Endothelial cell of umbilical vein (primary cell): ENCODE results near the gene DNAH9. TPM values are rescaled to one million over a fixed set of nuclear protein-coding genes. Genes with fewer than 3 reads are reported as not detected.

Source experiments
- BruUV-seq: library from RNA; stranded (reverse); fragments of 400-500 nt; replicated peaks from 2 replicates; lab custom pipeline; 2021; lab: Mats Ljungman, UMichigan
- CTCF ChIA-PET: fragments of 300-600, 350-600 bp; sonication (Branson Sonifier 250); formaldehyde crosslinking; loops from one replicate; lab custom pipeline; 2021; ENCODE audit warnings: antibody characterized with exemption, inconsistent platforms; lab: Charles Lee
- POLR2A ChIA-PET: fragments of 300-600, 350-600 bp; sonication (Branson Sonifier 250); formaldehyde crosslinking; loops from one replicate; lab custom pipeline; 2021; ENCODE audit warnings: antibody characterized with exemption, inconsistent platforms; lab: Charles Lee
- DNase-seq: peaks from one replicate; pipeline ENCODE4 v3.0.0-alpha.2; 2011; ENCODE audit warnings: low read depth, low spot score
- FAIRE-seq: peaks from 2 replicates; lab custom pipeline; 2011; peaks lifted over from hg19 to GRCh38; lab: Jason Lieb, UNC
- H2AFZ ChIP-seq: 2 replicates; pipeline ENCODE4 v1.6.0; 2012; ENCODE audit warnings: low read depth, low read length, control low read depth, inconsistent platforms
- H3K27ac ChIP-seq: 2 replicates; pipeline ENCODE4 v1.5.1; 2011; ENCODE audit warnings: low read depth, mild to moderate bottlenecking, control low read depth, low read length, moderate library complexity; ENCODE audit not compliant: insufficient read depth
- H3K27me3 ChIP-seq, 2 experiments: 2 replicates each; pipeline versions ENCODE4 v1.6.0 to v1.6.1; 2011; ENCODE audit warnings: low read length in 2 of 2, mixed read lengths in 1 of 2; ENCODE audit not compliant: control insufficient read depth in 2 of 2, insufficient read depth in 2 of 2
- H3K36me3 ChIP-seq, 2 experiments: 2 replicates in 1 of 2; 3 replicates in 1 of 2; pipeline ENCODE4 v1.5.1; 2011; ENCODE audit warnings: low read length in 2 of 2, mild to moderate bottlenecking in 1 of 2, moderate library complexity in 1 of 2; ENCODE audit not compliant: control insufficient read depth in 2 of 2, insufficient read depth in 2 of 2; ENCODE audit errors: extremely low read depth in 1 of 2
- H3K4me1 ChIP-seq: 3 replicates; pipeline ENCODE4 v1.5.1; 2011; ENCODE audit warnings: mild to moderate bottlenecking, low read length; ENCODE audit not compliant: control insufficient read depth, insufficient read depth; ENCODE audit errors: extremely low read depth
- H3K4me2 ChIP-seq: 2 replicates; pipeline ENCODE4 v1.6.1; 2011; ENCODE audit warnings: low read length, control low read depth, mixed read lengths; ENCODE audit not compliant: insufficient read depth
- H3K4me3 ChIP-seq, 3 experiments: fragments of 200-600 bp in 1 of 3; sonication (generic), shearing (Covaris generic) in 1 of 3; replicated peaks in 1 of 3; 2 replicates each; pipeline ENCODE4 v1.5.1; 2011 to 2016; ENCODE audit warnings: control low read depth in 3 of 3, low read length in 3 of 3, mild to moderate bottlenecking in 2 of 3, inconsistent platforms in 1 of 3, low read depth in 1 of 3, moderate library complexity in 1 of 3; ENCODE audit not compliant: insufficient read depth in 1 of 3
- H3K79me2 ChIP-seq: 2 replicates; pipeline ENCODE4 v1.6.0; 2012; ENCODE audit warnings: low read length, inconsistent platforms; ENCODE audit not compliant: control insufficient read depth, insufficient read depth
- H3K9ac ChIP-seq: replicated peaks from 2 replicates; pipeline ENCODE3; 2011; ENCODE audit warnings: low read length, control low read depth; ENCODE audit not compliant: insufficient read depth; ENCODE audit errors: extremely low read depth
- H3K9me1 ChIP-seq: replicated peaks from 3 replicates; pipeline ENCODE4 v1.6.0; 2011; ENCODE audit warnings: mild to moderate bottlenecking, low read length; ENCODE audit not compliant: control insufficient read depth, insufficient read depth; ENCODE audit errors: extremely low read depth
- H3K9me3 ChIP-seq: replicated peaks from 2 replicates; pipeline ENCODE4 v1.5.1; 2012; ENCODE audit warnings: low read length, inconsistent platforms; ENCODE audit not compliant: control insufficient read depth, insufficient read depth
- H4K20me1 ChIP-seq: replicated peaks from 2 replicates; pipeline ENCODE3; 2011; ENCODE audit warnings: mild to moderate bottlenecking, low read length; ENCODE audit not compliant: control insufficient read depth, insufficient read depth; ENCODE audit errors: extremely low read depth
- CTCF ChIP-seq, 2 donors: IDR thresholded peaks; 1 replicate in 1 of 2; 2 replicates in 1 of 2; pipeline ENCODE4 v1.5.1; 2011; ENCODE audit warnings: low read length in 2 of 2, mild to moderate bottlenecking in 2 of 2, moderate library complexity in 2 of 2, control low read depth in 1 of 2, inconsistent platforms in 1 of 2, low read depth in 1 of 2; ENCODE audit not compliant: insufficient read depth in 1 of 2; ENCODE audit errors: extremely low read depth in 1 of 2
- EZH2 ChIP-seq: IDR thresholded peaks from 2 replicates; pipeline ENCODE4 v1.6.1; 2012; ENCODE audit warnings: borderline replicate concordance, low read depth, mild to moderate bottlenecking, moderate library complexity, low read length, inconsistent platforms; ENCODE audit not compliant: severe bottlenecking
- FOS ChIP-seq: IDR thresholded peaks from 2 replicates; pipeline ENCODE4 v1.6.1; 2011; ENCODE audit warnings: mild to moderate bottlenecking, low read length, moderate library complexity, borderline replicate concordance; ENCODE audit not compliant: insufficient read depth
- GATA2 ChIP-seq: IDR thresholded peaks from 2 replicates; pipeline ENCODE4 v1.7.0; 2011; ENCODE audit warnings: low read depth, mild to moderate bottlenecking, moderate library complexity, mixed read lengths, low read length; ENCODE audit not compliant: insufficient read length, insufficient read depth
- JUN ChIP-seq: IDR thresholded peaks from 2 replicates; pipeline ENCODE4 v1.6.1; 2011; ENCODE audit warnings: borderline replicate concordance, low read depth; ENCODE audit not compliant: insufficient read length, insufficient read depth
- MAX ChIP-seq: IDR thresholded peaks from 2 replicates; pipeline ENCODE4 v1.6.1; 2011; ENCODE audit not compliant: insufficient read depth, insufficient read length
- MYC ChIP-seq: IDR thresholded peaks from one replicate; pipeline ENCODE4 v1.6.1; 2011; ENCODE audit warnings: mild to moderate bottlenecking, low read depth, low read length
- POLR2A ChIP-seq: IDR thresholded peaks from 2 replicates; pipeline ENCODE4 v1.6.1; 2012; ENCODE audit warnings: low read depth, mild to moderate bottlenecking, control low read depth, low read length
- POLR2AphosphoS5 ChIP-seq: IDR thresholded peaks from 2 replicates; pipeline ENCODE4 v1.6.1; 2012; ENCODE audit warnings: low read depth, mild to moderate bottlenecking, control low read depth, low read length, moderate library complexity; ENCODE audit not compliant: insufficient read depth
- dilution Hi-C: fragments of 300-500 bp; cut with MboI; formaldehyde crosslinking; loops from one replicate; pipeline ENCODE4 v1.15.0; 2019; ENCODE audit warnings: low sequenced_read_pairs; ENCODE audit not compliant: extremely low pct_ligation_motif_present
- intact Hi-C: fragments of 100-400 bp; cut with micrococcal nuclease; formaldehyde crosslinking; loops from one replicate; pipeline ENCODE4 v1.10.0; 2022
- polyA plus RNA-seq, 4 experiments: library from polyadenylated mRNA; depleted of rRNA in 3 of 4; stranded (reverse) in 3 of 4; unstranded in 1 of 4; fragments of >200 nt; gene quantifications; 2 replicates each; pipeline versions ENCODE4 v1.2.1 to v1.2.3, GENCODE V29; 2011 to 2012; ENCODE audit warnings: missing spikeins in 1 of 4
- total RNA-seq: library from RNA; stranded (reverse); gene quantifications from 2 replicates; pipeline ENCODE4 v1.2.3, GENCODE V29; 2021

The DNAH9 gene
- total and polyA plus RNA-seq, 2 donors (not counting 3 experiments of a cell fraction or from before 2014, with no cell fraction given): not detected

- no peak overlapping the region for H2AFZ ChIP-seq
- H4K20me1 ChIP-seq: no peaks in the 10 kb centered on the region
- no peak overlapping the region for H3K9ac ChIP-seq
- no peak overlapping the region for H3K4me3 ChIP-seq
- no peak overlapping the region for H3K27ac ChIP-seq
- BruUV-seq: no TSS peak
- intact Hi-C loops (no loop called here), dilution Hi-C loops (no loop called here)
- TF ChIP-seq GATA2 (no peak), MYC (no peak), EZH2 (no peak), CTCF (IDR thresholded peaks at IDR 0.05; ENCODE audit: extremely low read depth in 1 of 2, insufficient read depth in 1 of 2, low read depth in 1 of 2, low read length in 2 of 2) (no peak), MAX (no peak), FOS (no peak), JUN (no peak), POLR2AphosphoS5 (no peak), POLR2A (no peak)
- no peaks in the 10 kb centered on the region for H3K9me1 ChIP-seq
- H3K4me2 ChIP-seq: no peak overlapping the region
- H3K9me3 ChIP-seq: peaks cover 7% of the 10 kb centered on the region
- FAIRE-seq (no peak), DNase-seq (no peak)
- no peaks in the 10 kb centered on the region for H3K4me1 ChIP-seq
- H3K27me3 ChIP-seq: no peaks in the 10 kb centered on the region
- ChIA-PET CTCF (no interaction called here), POLR2A (no interaction called here)
- no peaks in the 10 kb centered on the region for H3K36me3 ChIP-seq
- H3K79me2 ChIP-seq: no peaks in the 10 kb centered on the region
These were observed 45.1 kb upstream of the DNAH9 start for GRCh38 chr17:11553135-11553534.
